ENCODE data around the gene PCDHA1. TPM values are rescaled to one million over a fixed set of nuclear protein-coding genes. Genes with fewer than 3 reads are reported as not detected.

Gene PCDHA1
- polyA plus RNA-seq, 1 experiment = 0.12 TPM

DNA sequence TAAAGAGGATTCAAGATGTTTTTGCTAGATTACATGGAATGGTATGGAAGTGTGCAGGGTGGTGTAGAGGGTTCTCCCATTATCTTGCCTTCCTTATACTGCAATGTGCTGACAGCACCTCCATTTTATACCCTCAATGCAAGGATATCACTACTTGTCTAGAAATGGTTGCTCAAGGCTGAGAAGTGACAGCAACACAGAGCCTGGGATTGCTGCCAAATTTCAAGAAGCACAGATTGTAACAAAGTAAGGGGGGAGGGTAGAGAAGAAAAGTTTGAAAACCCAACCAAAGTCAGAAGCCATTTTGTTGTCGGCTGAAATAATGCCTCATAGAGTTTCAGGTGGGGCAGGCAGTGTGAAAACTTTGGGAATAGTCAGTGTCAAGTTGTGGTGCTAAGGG is 210.1 kb downstream of the PCDHA1 start:
- no peaks in the 10 kb centered on the region for H3K36me3 ChIP-seq (ENCODE audit: control insufficient read depth, insufficient read depth, low read length)
- no peak overlapping the region for H3K4me3 ChIP-seq (ENCODE audit: low read depth, low read length)
- no peaks in the 10 kb centered on the region for H3K27me3 ChIP-seq (ENCODE audit: control insufficient read depth, insufficient read depth, low read length)
- ChIA-PET CTCF (no interaction called here), POLR2A (no interaction called here)
- DNase-seq (ENCODE audit: low read depth) = no peak
- TF ChIP-seq CTCF (IDR thresholded peaks at IDR 0.05; ENCODE audit: insufficient read depth, low read depth, low read length) = no peak

- DNase-seq (ENCODE audit: low read depth) = no peak
- Histone ChIP-seq H3K27me3 (ENCODE audit: control insufficient read depth, insufficient read depth, low read length) (no peaks in the 10 kb centered on the region), H3K36me3 (ENCODE audit: control insufficient read depth, insufficient read depth, low read length) (no peaks in the 10 kb centered on the region), H3K4me3 (ENCODE audit: low read depth, low read length) (no peak overlapping the region)
- ChIA-PET CTCF (no interaction called here), POLR2A (no interaction called here)
- TF ChIP-seq CTCF (IDR thresholded peaks at IDR 0.05; ENCODE audit: insufficient read depth, low read depth, low read length) = no peak
Measured at GRCh38 chr5:140998921-140999410, 213.0 kb downstream of the PCDHA1 start.

DNA sequence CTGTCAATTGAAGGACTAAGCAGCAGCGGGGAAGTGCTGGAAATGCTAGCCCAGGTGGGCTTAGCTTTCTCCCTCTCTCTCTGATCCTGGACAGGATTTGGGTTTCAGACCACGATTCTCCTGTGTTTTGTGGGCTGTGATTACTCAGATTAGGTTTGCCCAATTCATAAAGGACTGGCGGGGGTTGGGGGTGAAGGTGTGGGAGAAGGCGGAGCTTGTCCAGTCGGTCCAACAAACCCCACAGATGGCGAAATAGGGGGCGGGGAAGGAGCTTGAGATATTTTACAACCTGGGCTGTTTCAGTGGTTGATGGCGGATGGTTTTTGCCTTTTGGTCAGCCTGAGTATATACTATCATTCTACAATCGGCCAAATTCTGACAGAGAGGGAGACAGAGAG is 215.5 kb downstream of the PCDHA1 start:
- TF ChIP-seq CTCF (IDR thresholded peaks at IDR 0.05; ENCODE audit: insufficient read depth, low read depth, low read length) = no peak
- Histone ChIP-seq H3K27me3 (ENCODE audit: control insufficient read depth, insufficient read depth, low read length) (no peaks in the 10 kb centered on the region), H3K4me3 (ENCODE audit: low read depth, low read length) (no peak overlapping the region), H3K36me3 (ENCODE audit: control insufficient read depth, insufficient read depth, low read length) (no peaks in the 10 kb centered on the region)
- ChIA-PET CTCF (no interaction called here), POLR2A (no interaction called here)
- DNase-seq (ENCODE audit: low read depth) = no peak

- POLR2A ChIA-PET = no interaction called here
Measured at GRCh38 chr5:141001844-141002604, 216.1 kb downstream of the PCDHA1 start.

DNA sequence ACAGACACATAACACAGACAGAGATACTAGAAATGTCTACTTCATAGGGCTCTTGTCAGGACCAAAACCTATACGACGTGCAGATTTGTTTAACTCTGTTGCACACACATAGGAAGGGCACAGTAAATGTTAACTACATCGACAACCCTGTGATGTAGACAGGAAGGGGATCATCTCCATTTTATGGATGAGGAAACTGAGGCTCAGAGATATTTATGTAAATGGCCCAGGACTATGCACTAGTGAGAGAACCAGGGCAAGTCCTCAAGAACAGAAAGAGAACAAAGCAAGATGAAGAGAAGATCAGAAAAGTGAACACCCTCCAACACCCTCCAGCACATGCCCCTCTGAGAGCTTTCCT is 216.6 kb downstream of the PCDHA1 start:
- POLR2A ChIA-PET = no interaction called here
- CTCF ChIA-PET = no interaction called here
- DNase-seq (ENCODE audit: low read depth) = no peak
- no peak overlapping the region for H3K4me3 ChIP-seq (ENCODE audit: low read depth, low read length)
- TF ChIP-seq CTCF (IDR thresholded peaks at IDR 0.05; ENCODE audit: insufficient read depth, low read depth, low read length) = no peak
- H3K36me3 ChIP-seq (ENCODE audit: control insufficient read depth, insufficient read depth, low read length) = no peaks in the 10 kb centered on the region
- no peaks in the 10 kb centered on the region for H3K27me3 ChIP-seq (ENCODE audit: control insufficient read depth, insufficient read depth, low read length)

More at GRCh38 chr5:141001844-141002604, 216.1 kb downstream of the PCDHA1 start:
- TF ChIP-seq CTCF (IDR thresholded peaks at IDR 0.05; ENCODE audit: insufficient read depth, low read depth, low read length) = no peak
- Histone ChIP-seq H3K36me3 (ENCODE audit: control insufficient read depth, insufficient read depth, low read length) (no peaks in the 10 kb centered on the region), H3K4me3 (ENCODE audit: low read depth, low read length) (no peak overlapping the region), H3K27me3 (ENCODE audit: control insufficient read depth, insufficient read depth, low read length) (no peaks in the 10 kb centered on the region)
- DNase-seq (ENCODE audit: low read depth) = no peak
- CTCF ChIA-PET = no interaction called here

Data from BJ (cell line).